HFF-Myc (cell line): ENCODE measurements around the gene PRLR.

Experiments used
- DNase-seq: peaks from one replicate; pipeline ENCODE4 v3.0.0-alpha.2; 2011; ENCODE audit warnings: low read depth; ENCODE audit errors: extremely low read depth
- H3K4me3 ChIP-seq: replicated peaks from 2 replicates; pipeline ENCODE4 v1.5.1; 2011; ENCODE audit warnings: low read depth, mild to moderate bottlenecking, control low read depth, low read length
- TF ChIP-seq, protein P1 (sequence below): IDR thresholded peaks from 2 replicates; pipeline ENCODE4 v1.5.1; 2012; ENCODE audit warnings: mild to moderate bottlenecking, low read depth, low read length, control low read depth; ENCODE audit errors: missing control alignments

Gene PRLR

DNA sequence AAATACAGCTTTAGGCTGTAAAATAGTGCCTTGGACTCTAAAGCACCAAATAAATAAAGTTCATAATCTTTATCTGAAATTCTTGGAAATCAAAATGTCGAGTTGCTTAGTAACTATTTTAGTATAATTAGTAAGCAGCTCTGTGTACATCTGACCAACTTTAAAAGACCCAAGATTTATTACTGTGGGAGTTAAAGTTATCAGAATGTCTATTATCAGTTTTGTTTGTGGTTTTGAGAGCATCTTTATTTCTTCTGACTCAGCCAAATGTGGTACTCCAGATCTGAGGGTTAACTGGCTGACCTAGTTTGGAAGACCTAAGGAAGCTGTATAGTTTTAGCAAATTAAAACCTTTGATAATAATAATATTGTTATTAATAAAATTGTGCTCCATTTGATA lies 81.2 kb downstream of the PRLR start:
- no peak for DNase-seq
- H3K4me3 ChIP-seq = no peak overlapping the region
- TF ChIP-seq, protein P1, sequence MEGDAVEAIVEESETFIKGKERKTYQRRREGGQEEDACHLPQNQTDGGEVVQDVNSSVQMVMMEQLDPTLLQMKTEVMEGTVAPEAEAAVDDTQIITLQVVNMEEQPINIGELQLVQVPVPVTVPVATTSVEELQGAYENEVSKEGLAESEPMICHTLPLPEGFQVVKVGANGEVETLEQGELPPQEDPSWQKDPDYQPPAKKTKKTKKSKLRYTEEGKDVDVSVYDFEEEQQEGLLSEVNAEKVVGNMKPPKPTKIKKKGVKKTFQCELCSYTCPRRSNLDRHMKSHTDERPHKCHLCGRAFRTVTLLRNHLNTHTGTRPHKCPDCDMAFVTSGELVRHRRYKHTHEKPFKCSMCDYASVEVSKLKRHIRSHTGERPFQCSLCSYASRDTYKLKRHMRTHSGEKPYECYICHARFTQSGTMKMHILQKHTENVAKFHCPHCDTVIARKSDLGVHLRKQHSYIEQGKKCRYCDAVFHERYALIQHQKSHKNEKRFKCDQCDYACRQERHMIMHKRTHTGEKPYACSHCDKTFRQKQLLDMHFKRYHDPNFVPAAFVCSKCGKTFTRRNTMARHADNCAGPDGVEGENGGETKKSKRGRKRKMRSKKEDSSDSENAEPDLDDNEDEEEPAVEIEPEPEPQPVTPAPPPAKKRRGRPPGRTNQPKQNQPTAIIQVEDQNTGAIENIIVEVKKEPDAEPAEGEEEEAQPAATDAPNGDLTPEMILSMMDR = no peak

DNA sequence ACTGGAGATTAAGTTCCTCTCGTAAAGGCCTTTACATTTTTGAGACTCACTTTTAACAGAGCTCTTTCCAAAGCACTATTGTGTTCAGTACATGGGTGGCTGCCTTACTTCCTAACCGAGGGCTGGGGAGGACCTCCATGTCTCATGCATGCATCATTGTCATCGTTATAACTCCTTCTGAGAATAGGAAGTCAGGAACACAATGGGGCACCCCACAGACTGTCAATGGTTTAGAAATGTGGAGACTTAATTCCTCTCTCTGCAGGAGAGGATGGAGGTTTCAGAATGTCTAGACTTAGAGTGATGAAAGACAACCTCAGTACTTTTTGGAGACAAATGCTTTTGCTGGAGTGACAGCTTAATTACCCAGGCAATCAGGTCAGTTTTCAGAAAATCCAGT lies 83.9 kb downstream of the PRLR start:
- no peak overlapping the region for H3K4me3 ChIP-seq
- TF ChIP-seq, protein P1 = no peak
- DNase-seq = no peak

DNA sequence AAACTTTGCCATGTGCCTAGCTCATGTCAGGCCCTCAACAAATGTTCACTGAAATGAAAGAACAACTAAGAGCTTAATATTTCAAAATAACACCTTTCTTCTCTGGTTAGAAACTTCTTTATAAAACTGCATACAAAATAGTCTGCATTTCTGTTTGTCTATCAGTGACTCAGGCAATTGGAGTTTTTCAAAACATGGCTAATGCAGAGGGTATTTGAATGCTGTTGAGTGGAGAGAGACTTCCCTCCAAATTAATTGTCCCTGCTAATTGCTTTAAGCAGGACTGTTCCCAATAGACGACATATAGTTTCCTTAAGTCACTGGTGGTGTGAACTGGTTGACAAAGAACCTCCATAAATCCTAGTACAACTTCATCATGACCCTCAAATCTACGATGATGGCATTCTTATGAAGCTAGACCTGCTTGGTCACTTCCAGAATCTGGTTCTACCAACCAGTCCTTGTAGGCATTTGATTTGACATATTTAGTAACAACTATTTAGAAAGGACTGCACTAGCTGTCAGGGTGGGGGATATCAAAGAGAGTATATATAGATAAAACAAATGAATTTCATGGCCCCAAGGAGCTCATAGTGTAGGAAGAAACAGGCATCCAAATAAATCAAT lies 84.5 kb downstream of the PRLR start:
- H3K4me3 ChIP-seq = no peak overlapping the region
- no peak for DNase-seq
- TF ChIP-seq, protein P1 = no peak

DNA sequence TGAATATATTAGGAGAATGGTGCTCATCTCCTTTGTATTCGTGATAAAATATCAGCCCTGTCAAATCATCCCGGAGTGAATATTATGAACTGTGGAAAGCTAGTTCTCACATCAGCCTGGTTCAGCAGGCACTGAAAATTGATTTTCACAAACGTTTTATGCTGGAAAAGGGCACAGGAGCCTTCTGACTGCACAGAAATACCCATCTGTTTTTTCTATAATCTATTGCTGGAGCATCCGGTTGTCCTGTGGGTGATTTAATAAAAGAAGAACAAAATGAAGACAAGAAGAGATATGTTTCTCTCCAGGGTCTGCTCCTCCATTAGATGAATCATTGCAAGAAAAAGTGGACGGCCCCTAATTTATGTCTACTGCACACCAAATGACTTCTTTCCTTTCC lies 85.3 kb downstream of the PRLR start:
- TF ChIP-seq, protein P1 = no peak
- no peak for DNase-seq
- no peak overlapping the region for H3K4me3 ChIP-seq

DNA sequence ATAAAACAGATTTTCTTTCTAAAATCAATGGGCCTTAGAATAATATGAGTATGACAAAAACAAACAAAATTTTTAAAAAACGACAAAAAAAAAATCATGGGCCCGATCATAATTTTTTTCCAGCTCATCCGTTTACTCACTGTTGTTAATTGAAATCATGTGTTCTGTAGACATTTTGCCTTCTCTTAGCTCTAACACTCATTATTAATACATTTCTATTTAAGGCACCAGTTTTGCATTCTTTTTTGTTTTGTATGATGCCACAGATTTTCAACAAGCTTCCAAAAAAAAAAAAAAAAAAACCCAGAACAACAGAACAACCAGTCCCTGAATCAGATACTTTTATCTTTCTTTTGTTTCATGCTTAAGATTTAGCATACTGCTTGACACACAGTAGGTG lies 86.4 kb downstream of the PRLR start:
- H3K4me3 ChIP-seq = no peak overlapping the region
- no peak for DNase-seq
- TF ChIP-seq, protein P1 = no peak

DNA sequence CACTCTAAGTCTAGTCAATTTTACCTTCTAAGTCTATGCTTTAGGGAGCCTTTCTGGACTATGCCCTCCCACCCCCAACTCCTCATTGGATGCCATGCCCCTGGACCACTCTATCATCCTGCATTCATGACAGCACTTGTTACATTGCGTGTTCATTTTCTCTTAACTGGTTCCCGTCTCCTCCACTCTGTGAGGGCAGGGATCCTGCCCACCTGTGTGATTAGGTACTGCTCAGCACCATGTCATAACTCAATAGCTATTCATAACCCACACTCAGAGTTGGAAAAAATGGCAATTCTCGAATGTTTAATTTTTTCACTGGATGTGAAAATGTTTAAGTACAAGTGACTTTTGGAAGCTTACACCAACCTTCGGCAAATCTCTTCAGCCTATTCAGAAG lies 88.5 kb downstream of the PRLR start:
- no peak for DNase-seq
- no peak overlapping the region for H3K4me3 ChIP-seq
- TF ChIP-seq, protein P1 = no peak

DNA sequence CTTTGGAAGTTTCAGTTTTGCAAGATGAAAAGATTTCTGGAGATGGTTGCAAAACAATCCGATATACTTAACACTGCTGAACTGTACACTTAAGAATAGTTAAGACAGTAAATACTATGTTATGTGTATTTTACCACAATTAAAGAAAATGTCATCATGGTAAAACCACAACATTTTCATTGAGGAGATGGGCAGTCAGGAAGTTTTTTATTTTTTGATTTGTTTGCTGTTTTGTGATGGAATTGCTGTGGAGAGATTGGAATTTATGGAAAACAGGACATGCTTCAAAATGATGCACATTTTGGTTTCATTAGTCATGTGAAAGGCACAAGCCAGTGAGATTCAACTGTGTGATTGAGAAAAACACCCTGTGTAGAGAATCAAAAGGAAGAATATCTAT lies 92.1 kb downstream of the PRLR start:
- no peak overlapping the region for H3K4me3 ChIP-seq
- DNase-seq = no peak
- TF ChIP-seq, protein P1 = no peak
